Ovary (tissue), 3 donors: ENCODE data around the gene UBXN4.

Experiments
- EP300 ChIP-seq: sonication (generic); formaldehyde crosslinking; IDR thresholded peaks from one replicate; pipeline ENCODE4 v1.6.1; 2017; ENCODE audit warnings: antibody characterized with exemption
- POLR2A ChIP-seq: fragments of 450-650 bp; IDR thresholded peaks from one replicate; pipeline ENCODE4 v1.6.1; 2017; ENCODE audit warnings: antibody characterized with exemption, mild to moderate bottlenecking, moderate library complexity
- TF ChIP-seq, protein P1 (sequence below), 3 donors: fragments of 450-650 bp in 2 of 3; fragments of 200-600 bp in 1 of 3; IDR thresholded peaks; one replicate each; pipeline versions ENCODE4 v1.5.1 to v1.8.0; 2016 to 2022; ENCODE audit warnings: antibody characterized with exemption in 3 of 3, mild to moderate bottlenecking in 1 of 3
- donor health status: DM: no; HTN: no; CAD: no.

DNA sequence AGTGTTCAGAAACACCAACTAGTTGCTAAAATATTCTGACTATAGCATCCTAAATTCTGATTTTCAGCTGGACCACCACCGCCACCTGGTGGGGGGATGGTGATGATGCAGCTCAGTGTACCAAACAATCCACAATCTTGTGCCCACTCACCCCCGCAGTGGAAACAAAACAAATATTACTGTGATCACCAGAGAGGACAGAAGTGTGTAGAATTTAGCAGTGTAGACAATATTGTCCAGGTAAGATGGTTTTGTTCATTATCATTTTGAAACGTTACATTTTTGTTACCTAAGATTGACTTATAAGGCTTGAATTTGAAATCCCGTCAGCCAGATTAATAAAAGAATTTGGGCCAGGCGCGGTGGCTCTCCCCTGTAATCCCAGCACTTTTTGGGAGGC lies 31.7 kb upstream of the UBXN4 start:
- TF ChIP-seq, protein P1, sequence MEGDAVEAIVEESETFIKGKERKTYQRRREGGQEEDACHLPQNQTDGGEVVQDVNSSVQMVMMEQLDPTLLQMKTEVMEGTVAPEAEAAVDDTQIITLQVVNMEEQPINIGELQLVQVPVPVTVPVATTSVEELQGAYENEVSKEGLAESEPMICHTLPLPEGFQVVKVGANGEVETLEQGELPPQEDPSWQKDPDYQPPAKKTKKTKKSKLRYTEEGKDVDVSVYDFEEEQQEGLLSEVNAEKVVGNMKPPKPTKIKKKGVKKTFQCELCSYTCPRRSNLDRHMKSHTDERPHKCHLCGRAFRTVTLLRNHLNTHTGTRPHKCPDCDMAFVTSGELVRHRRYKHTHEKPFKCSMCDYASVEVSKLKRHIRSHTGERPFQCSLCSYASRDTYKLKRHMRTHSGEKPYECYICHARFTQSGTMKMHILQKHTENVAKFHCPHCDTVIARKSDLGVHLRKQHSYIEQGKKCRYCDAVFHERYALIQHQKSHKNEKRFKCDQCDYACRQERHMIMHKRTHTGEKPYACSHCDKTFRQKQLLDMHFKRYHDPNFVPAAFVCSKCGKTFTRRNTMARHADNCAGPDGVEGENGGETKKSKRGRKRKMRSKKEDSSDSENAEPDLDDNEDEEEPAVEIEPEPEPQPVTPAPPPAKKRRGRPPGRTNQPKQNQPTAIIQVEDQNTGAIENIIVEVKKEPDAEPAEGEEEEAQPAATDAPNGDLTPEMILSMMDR (IDR thresholded peaks at IDR 0.05), result peak; percentile 78 to 86 (median 81)
- TF ChIP-seq POLR2A, result no peak
- no peak for TF ChIP-seq EP300
